ENCODE results near the gene RAP2B.
"Not testable (repeated sequence)": the region's sequence is repeated elsewhere in the genome, so short reads cannot be mapped to it uniquely, and the experiment has no call there.

The RAP2B gene

DNA sequence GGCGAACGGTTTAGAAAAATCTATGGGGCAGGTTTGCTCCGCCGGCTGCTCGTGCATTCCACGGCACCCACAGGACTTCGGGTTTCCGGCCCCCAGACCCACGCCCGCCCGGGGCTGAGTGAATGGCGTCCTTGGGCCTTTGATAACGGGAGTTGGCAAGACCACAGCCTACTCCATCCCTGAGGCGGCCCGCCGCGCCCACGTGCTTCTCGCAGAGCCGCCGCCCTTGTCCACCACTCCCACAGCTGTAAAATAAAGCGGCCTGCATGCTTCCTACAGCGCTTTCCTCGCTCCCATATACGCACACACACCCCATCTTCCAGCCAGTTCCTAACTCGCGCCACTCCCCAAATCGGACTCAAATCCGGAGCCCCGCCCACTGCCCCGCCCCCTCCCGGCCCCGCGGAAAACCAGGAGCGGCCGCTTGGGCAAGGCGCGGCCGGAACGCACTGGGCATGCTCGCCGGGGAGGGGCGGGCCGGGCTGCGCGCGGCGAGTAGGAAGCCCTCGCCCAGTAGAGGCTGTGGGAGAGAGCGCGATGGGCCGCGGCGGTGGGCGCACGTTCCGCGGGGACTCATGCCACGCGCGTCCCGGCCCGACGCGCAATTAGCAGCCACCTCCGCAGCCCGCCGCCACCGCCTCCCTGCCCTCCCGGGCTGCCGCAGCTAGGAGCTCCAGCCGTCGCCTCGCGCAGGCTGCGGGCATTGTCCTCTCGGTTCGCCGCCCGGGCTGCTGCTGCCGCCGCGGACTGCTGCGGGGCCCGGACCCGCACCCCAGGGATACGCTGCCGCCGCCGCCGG is at the start of gene RAP2B:
TSS of gene RAP2B (plus strand) at position 513 of the 799 bp plus-strand sequence. CDS start 468 bp downstream, outside the sequence.
- DNase-seq, result peak; percentile 67

GRCh38 chr3:153113541-153113940 is 48.5 kb upstream of the RAP2B start:
- no peak for DNase-seq

DNA sequence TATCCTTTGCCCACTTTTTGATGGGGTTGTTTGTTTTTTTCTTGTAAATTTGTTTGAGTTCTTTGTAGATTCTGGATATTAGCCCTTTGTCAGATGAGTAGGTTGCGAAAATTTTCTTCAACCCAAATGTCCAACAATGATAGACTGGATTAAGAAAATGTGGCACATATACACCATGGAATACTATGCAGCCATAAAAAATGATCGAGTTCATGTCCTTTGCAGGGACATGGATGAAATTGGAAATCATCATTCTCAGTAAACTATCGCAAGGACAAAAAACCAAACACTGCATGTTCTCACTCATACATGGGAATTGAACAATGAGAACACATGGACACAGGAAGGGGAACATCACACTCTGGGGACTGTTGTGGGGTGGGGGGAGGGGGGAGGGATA is 47.8 kb upstream of the RAP2B start:
- not testable (repeated sequence) for DNase-seq

DNA sequence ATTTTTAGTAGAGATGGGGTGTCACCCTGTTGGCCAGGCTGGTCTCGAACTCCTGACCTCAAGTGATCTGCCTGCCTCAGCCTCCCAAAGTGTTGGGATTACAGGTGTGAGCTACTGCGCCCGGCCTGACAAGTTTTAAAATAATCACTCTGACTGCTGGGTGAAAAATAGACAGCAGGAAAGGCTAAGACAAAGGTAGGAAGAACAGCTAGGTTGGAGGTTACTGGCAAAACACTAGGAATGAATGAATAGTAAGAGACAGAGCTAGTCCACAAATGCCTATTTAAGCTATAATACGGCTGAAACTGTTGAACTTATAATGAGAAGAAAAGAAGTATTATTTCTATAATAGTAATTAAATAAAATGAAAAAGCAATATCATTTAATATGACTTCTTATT is 46.7 kb upstream of the RAP2B start:
- DNase-seq, result no peak

DNA sequence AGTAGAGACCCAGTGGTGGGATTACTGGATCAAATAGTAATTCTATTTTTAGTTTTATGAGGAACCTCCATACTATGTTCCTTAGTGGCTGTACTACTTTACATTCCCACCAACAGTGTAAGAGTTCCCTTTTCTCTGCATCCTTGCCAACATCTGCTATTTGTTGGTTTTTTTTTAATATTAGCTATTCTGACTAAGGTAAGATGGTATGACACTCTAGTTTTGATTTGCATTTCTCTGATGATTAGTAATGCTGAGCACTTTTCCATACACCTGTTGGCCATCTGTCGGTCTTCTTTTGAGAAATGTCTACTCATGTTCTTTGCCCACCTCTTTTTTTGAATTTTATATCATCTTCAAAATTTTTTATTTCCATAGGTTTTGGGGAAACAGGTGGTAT is 34.2 kb upstream of the RAP2B start:
- no peak for DNase-seq

- DNase-seq, result no peak
Observed at GRCh38 chr3:153129426-153129825, 32.6 kb upstream of the RAP2B start.

DNA sequence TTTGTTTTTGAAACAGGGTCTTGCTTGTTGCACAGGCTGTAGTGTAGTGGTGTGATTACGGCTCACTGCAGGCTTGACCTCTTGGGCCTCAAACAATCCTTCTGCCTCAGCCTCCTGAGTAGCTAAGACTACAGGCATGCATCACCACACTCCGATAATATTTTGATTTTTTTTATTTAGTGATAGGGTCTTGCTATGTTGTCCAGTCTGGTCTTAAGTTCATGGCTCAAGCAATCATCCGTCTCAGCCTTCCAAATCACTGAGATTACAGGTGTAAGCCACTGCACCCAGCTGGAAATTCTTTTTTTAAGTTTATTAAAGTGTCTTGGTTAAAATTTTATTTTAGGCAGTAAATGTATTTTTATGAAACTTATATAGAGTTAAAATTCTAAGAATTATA is 32.2 kb upstream of the RAP2B start:
- no peak for DNase-seq

- no peak for DNase-seq
Observed at GRCh38 chr3:153130312-153130977, 31.6 kb upstream of the RAP2B start.

GRCh38 chr3:153137626-153138025 is 24.4 kb upstream of the RAP2B start:
- no peak for DNase-seq

- no peak for DNase-seq
Observed at GRCh38 chr3:153138276-153139210, 23.5 kb upstream of the RAP2B start.

GRCh38 chr3:153142961-153143360 is 19.1 kb upstream of the RAP2B start:
- no peak for DNase-seq

DNA sequence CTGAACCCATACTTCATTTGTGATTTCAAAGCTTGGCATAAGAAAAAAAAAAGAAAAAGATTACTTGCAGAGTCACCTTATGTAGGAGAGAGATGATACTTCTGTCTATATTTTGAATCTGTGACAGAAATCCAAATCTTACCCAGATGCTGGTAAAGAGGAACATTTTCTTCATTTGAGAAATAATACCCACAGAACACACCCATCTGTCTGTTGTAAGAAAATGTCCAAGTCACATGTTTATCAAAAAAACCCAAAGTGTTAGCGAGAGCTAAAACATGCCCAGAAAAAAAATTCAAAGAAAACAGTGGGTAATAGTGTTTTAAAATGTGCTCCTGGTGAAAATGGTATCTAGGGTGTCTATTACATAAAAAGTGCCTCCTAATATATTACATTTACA is 18.0 kb upstream of the RAP2B start:
- DNase-seq, result no peak

GRCh38 chr3:153144779-153145178 is 17.2 kb upstream of the RAP2B start:
- DNase-seq, result no peak

DNA sequence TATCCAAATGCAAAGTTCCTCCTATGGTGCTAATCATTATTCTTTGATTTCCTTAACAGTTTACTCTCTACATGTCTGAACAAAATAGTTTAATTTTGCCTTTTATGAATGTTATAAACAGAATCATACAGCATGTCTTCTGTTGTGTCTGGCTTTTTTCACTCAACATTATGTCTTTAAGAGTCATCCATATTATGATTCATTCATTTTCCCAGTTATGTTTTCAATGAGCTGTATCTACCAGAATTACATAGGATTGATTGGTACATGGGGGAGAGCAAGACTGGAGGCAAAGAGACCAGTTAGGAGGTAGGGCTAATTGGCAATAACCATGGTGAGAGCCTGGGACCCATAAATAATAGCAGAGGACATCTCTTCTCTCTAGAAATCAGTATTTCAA is 16.6 kb upstream of the RAP2B start:
- DNase-seq, result no peak

DNA sequence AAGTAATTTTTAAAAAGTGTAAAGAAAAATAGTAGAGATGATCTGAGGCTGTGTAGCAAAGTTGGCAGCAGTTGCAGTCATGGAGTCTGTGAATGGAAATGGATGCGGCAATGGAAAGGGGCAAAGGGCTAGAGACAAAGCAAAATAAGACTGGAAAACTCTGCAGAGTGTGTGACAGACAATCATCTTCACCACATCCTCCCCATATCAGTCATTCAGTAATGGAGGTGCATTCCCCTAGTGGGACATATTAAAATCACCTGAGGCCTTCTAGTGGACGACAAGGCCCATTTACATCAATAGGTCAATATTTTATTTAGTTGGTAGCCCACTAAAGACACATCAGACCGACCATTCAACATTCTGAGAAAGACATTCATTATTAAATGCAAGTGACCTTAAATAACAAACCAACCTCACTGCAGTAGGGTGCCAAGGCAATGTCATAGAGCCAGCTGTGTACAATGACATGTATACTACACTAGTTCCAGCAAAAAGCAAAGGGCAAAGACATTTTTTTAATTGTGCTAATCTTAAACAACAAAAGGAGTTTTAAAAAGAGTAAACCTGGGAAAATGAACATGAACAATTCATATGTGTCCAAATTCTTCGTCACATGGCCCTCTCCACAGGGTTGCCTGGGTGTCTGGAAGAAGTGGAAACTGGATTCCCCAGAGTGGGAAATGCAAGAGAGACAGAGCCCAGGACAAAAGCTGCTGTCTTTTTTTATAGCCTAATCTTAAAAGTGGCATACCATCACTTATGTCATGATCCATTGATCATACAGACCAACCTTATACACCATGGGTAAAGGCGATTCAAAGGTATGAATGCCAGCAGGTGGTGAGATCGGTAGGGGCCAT is 15.6 kb upstream of the RAP2B start:
- DNase-seq, result no peak

DNA sequence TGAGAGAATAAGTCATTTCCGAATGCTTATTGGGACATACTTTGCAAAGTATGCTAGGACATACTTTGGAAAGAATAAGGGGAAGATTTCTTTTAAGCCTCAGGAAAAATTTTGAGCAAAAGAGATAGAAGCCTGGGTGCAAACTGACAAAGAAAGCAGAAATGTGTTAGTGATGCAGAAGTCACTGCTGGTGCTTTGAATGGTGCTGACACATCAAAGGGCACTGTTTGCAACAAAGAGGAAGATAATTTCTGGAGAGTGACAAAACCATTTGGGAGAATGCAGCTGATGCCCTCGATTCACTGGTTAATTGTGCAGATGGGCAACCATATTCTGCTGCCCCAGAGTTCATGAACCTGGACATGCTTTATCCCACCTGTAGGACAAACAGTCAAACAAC is 11.0 kb upstream of the RAP2B start:
- no peak for DNase-seq

- DNase-seq, result not testable (repeated sequence)
Observed at GRCh38 chr3:153155786-153156185, 6.2 kb upstream of the RAP2B start.

GRCh38 chr3:153158189-153158588 is 3.8 kb upstream of the RAP2B start:
- DNase-seq, result no peak

DNA sequence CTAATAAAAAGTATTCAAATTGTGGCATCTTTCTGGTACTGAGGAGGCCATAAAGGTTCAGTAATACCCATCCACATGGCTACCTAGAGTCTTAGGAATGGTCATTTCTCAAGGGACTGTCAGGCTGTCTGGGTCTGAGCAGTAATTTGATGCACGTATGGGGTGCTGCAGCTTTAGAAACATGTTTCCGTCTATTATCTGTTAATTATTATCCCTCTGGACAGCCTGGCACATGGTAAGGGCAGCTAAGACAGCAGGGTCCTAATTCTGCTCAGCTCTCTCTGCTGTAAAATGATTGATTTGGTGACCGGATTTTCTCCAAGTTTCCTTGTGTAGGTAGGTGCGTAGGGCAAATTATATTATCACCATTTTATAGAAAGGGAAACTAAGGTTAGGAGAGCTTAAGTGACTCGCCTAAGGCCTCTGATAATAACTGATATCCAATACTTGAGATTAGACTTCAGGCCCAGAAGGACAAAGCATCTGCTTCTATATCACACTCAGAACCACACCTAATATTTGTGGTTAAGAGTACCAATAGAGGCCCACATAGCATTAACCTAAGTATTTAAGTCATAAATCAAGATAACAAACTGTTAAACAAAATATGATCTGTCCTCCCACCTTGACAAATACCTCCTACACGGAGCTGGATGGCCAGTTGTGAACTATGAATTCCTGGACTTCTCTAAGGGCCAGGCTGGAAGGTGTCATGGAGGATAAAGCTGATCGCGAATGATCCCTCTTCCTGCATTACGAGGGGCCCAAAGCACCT is 2.9 kb upstream of the RAP2B start:
- no peak for DNase-seq

- no peak for DNase-seq
Observed at GRCh38 chr3:153159771-153160397, 2.1 kb upstream of the RAP2B start.

Measured in NCI-H1436 (cell line).